Endothelial cell of umbilical vein (primary cell): ENCODE data around the gene ATXN1.

Source experiments
- CTCF ChIP-seq, 2 donors: IDR thresholded peaks; 1 replicate in 1 of 2; 2 replicates in 1 of 2; pipeline ENCODE4 v1.5.1; 2011; ENCODE audit warnings: low read length in 2 of 2, mild to moderate bottlenecking in 2 of 2, moderate library complexity in 2 of 2, control low read depth in 1 of 2, inconsistent platforms in 1 of 2, low read depth in 1 of 2; ENCODE audit not compliant: insufficient read depth in 1 of 2; ENCODE audit errors: extremely low read depth in 1 of 2
- EZH2 ChIP-seq: IDR thresholded peaks from 2 replicates; pipeline ENCODE4 v1.6.1; 2012; ENCODE audit warnings: borderline replicate concordance, low read depth, mild to moderate bottlenecking, moderate library complexity, low read length, inconsistent platforms; ENCODE audit not compliant: severe bottlenecking
- GATA2 ChIP-seq: IDR thresholded peaks from 2 replicates; pipeline ENCODE4 v1.7.0; 2011; ENCODE audit warnings: low read depth, mild to moderate bottlenecking, moderate library complexity, mixed read lengths, low read length; ENCODE audit not compliant: insufficient read length, insufficient read depth
- JUN ChIP-seq: IDR thresholded peaks from 2 replicates; pipeline ENCODE4 v1.6.1; 2011; ENCODE audit warnings: borderline replicate concordance, low read depth; ENCODE audit not compliant: insufficient read length, insufficient read depth
- POLR2A ChIP-seq: IDR thresholded peaks from 2 replicates; pipeline ENCODE4 v1.6.1; 2012; ENCODE audit warnings: low read depth, mild to moderate bottlenecking, control low read depth, low read length

- no peak for TF ChIP-seq POLR2A
- TF ChIP-seq CTCF (IDR thresholded peaks at IDR 0.05; ENCODE audit: extremely low read depth in 1 of 2, insufficient read depth in 1 of 2, low read depth in 1 of 2, low read length in 2 of 2), result no peak
- TF ChIP-seq GATA2, result no peak
- TF ChIP-seq JUN, result no peak
- TF ChIP-seq EZH2, result no peak
Observed at GRCh38 chr6:16413399-16413798, 347.9 kb downstream of the ATXN1 start.
